H1 (cell line): ENCODE results near the gene IFNG. TPM values are rescaled to one million over a fixed set of nuclear protein-coding genes. Genes with fewer than 3 reads are reported as not detected.

Experiments
- CTCF ChIA-PET: fragments of 300-600 bp; sonication (Branson Sonifier 250); formaldehyde crosslinking; loops from one replicate; lab custom pipeline; 2021; ENCODE audit not compliant: partially characterized antibody; lab: Charles Lee
- POLR2A ChIA-PET: fragments of 300-600 bp; sonication (Branson Sonifier 250); formaldehyde crosslinking; loops from one replicate; lab custom pipeline; 2021; ENCODE audit warnings: inconsistent platforms; ENCODE audit not compliant: partially characterized antibody; lab: Charles Lee
- DNase-seq, 2 experiments: peaks; one replicate each; pipeline versions ENCODE4 v3.0.0 to v3.0.0-alpha.2; 2010 to 2022; ENCODE audit warnings: low spot score in 2 of 2, low read depth in 1 of 2, mixed read lengths in 1 of 2
- FAIRE-seq: peaks from 2 replicates; lab custom pipeline; 2011; peaks lifted over from hg19 to GRCh38; lab: Jason Lieb, UNC
- H2AFZ ChIP-seq: 2 replicates; pipeline ENCODE4 v1.8.1; 2012; ENCODE audit warnings: low read length, inconsistent platforms
- H2AK5ac ChIP-seq: 2 replicates; pipeline ENCODE4 v1.6.1; 2013; ENCODE audit warnings: low read depth, low read length
- H2BK120ac ChIP-seq: replicated peaks from 2 replicates; pipeline ENCODE3; 2013; ENCODE audit warnings: low read depth, low read length, inconsistent platforms
- H2BK12ac ChIP-seq: 2 replicates; pipeline ENCODE4 v1.6.1; 2013; ENCODE audit warnings: low read depth, low read length
- H2BK15ac ChIP-seq: 2 replicates; pipeline ENCODE4 v1.6.1; 2013; ENCODE audit warnings: low read length
- H2BK20ac ChIP-seq: 2 replicates; pipeline ENCODE4 v1.6.1; 2013; ENCODE audit warnings: low read length
- H2BK5ac ChIP-seq: 2 replicates; pipeline ENCODE4 v1.6.1; 2013; ENCODE audit warnings: low read depth, low read length
- H3K14ac ChIP-seq: 2 replicates; pipeline ENCODE4 v1.6.1; 2013; ENCODE audit warnings: inconsistent platforms; ENCODE audit not compliant: insufficient read length
- H3K18ac ChIP-seq: 2 replicates; pipeline ENCODE4 v1.6.1; 2013; ENCODE audit warnings: low read length; ENCODE audit errors: extremely low read depth
- H3K23ac ChIP-seq: 2 replicates; pipeline ENCODE4 v1.6.1; 2013; ENCODE audit warnings: inconsistent platforms; ENCODE audit not compliant: insufficient read length
- H3K23me2 ChIP-seq: 2 replicates; pipeline ENCODE4 v1.6.1; 2013; ENCODE audit warnings: low read depth, low read length
- H3K27ac ChIP-seq: 2 replicates; pipeline ENCODE4 v1.6.1; 2011; ENCODE audit warnings: low read depth, low read length, inconsistent platforms
- H3K27me3 ChIP-seq, 4 experiments: replicated peaks in 1 of 4; 1 replicate in 1 of 4; 2 replicates in 3 of 4; pipeline versions ENCODE4 v1.6.1 to v1.8.1; 2011 to 2013; ENCODE audit warnings: low read length in 3 of 4, mild to moderate bottlenecking in 3 of 4, inconsistent platforms in 2 of 4, mixed read lengths in 2 of 4, moderate library complexity in 1 of 4; ENCODE audit not compliant: control insufficient read depth in 3 of 4, insufficient read depth in 3 of 4; ENCODE audit errors: extremely low read depth in 1 of 4
- H3K36me3 ChIP-seq, 4 experiments: 2 replicates each; pipeline versions ENCODE4 v1.6.1 to v1.8.1; 2011 to 2013; ENCODE audit warnings: mild to moderate bottlenecking in 4 of 4, low read length in 3 of 4, moderate library complexity in 2 of 4, control low read depth in 1 of 4, inconsistent platforms in 1 of 4; ENCODE audit not compliant: insufficient read depth in 4 of 4, control insufficient read depth in 2 of 4
- H3K4ac ChIP-seq: replicated peaks from 2 replicates; pipeline ENCODE3; 2013; ENCODE audit warnings: low read length, low read depth, mixed read lengths, inconsistent platforms; ENCODE audit not compliant: insufficient read length
- H3K4me1 ChIP-seq, 4 experiments: replicated peaks in 1 of 4; 1 replicate in 1 of 4; 2 replicates in 3 of 4; pipeline versions ENCODE4 v1.6.1 to v1.8.1; 2011 to 2013; ENCODE audit warnings: low read length in 3 of 4, inconsistent platforms in 2 of 4, mixed read lengths in 1 of 4; ENCODE audit not compliant: insufficient read depth in 4 of 4, control insufficient read depth in 3 of 4
- H3K4me2 ChIP-seq, 2 experiments: 2 replicates each; pipeline versions ENCODE4 v1.6.1 to v1.8.1; 2011 to 2013; ENCODE audit warnings: low read depth in 2 of 2, low read length in 2 of 2, control low read depth in 1 of 2, inconsistent platforms in 1 of 2, mild to moderate bottlenecking in 1 of 2; ENCODE audit not compliant: insufficient read depth in 1 of 2
- H3K4me3 ChIP-seq, 4 experiments: fragments of 200-600, 300-600 bp in 1 of 4; sonication (generic), shearing (Covaris generic), sonication (Bioruptor Twin) in 1 of 4; 2 replicates each; pipeline versions ENCODE4 v1.5.1 to v1.8.1; 2011 to 2016; ENCODE audit warnings: low read length in 4 of 4, low read depth in 3 of 4, control low read depth in 2 of 4, inconsistent platforms in 2 of 4, mild to moderate bottlenecking in 2 of 4, mixed read lengths in 1 of 4, moderate library complexity in 1 of 4; ENCODE audit not compliant: insufficient read depth in 2 of 4; ENCODE audit errors: extremely low read depth in 1 of 4
- H3K56ac ChIP-seq: replicated peaks from 2 replicates; pipeline ENCODE3; 2013; ENCODE audit warnings: low read depth, mild to moderate bottlenecking, mixed read lengths, low read length, inconsistent platforms; ENCODE audit not compliant: insufficient read length
- H3K79me1 ChIP-seq: 2 replicates; pipeline ENCODE4 v1.6.1; 2013; ENCODE audit warnings: low read depth, low read length, control low read depth
- H3K79me2 ChIP-seq, 2 experiments: 2 replicates each; pipeline versions ENCODE4 v1.6.1 to v1.8.1; 2012 to 2013; ENCODE audit warnings: low read length in 2 of 2, mild to moderate bottlenecking in 2 of 2, inconsistent platforms in 1 of 2; ENCODE audit not compliant: insufficient read depth in 2 of 2, control insufficient read depth in 1 of 2
- H3K9ac ChIP-seq, 4 experiments: replicated peaks in 1 of 4; 1 replicate in 1 of 4; 2 replicates in 3 of 4; pipeline versions ENCODE4 v1.6.1 to v1.8.1; 2011 to 2013; ENCODE audit warnings: low read depth in 3 of 4, low read length in 3 of 4, control low read depth in 2 of 4, mild to moderate bottlenecking in 2 of 4, moderate library complexity in 2 of 4, inconsistent platforms in 1 of 4; ENCODE audit errors: extremely low read depth in 1 of 4
- H3K9me3 ChIP-seq, 2 experiments: 2 replicates each; pipeline versions ENCODE4 v1.6.1 to v1.8.1; 2012 to 2013; ENCODE audit warnings: mild to moderate bottlenecking in 2 of 2, moderate library complexity in 2 of 2, control low read depth in 1 of 2, inconsistent platforms in 1 of 2, low read depth in 1 of 2, low read length in 1 of 2, mixed read lengths in 1 of 2; ENCODE audit not compliant: insufficient read depth in 2 of 2
- H4K20me1 ChIP-seq, 2 experiments: replicated peaks in 1 of 2; 2 replicates each; pipeline versions ENCODE3 to v1.8.1; 2011 to 2013; ENCODE audit warnings: inconsistent platforms in 2 of 2, low read length in 2 of 2, mild to moderate bottlenecking in 1 of 2; ENCODE audit not compliant: insufficient read depth in 2 of 2, control insufficient read depth in 1 of 2
- H4K5ac ChIP-seq: 2 replicates; pipeline ENCODE4 v1.6.1; 2013; ENCODE audit warnings: low read length, low read depth, mixed read lengths, inconsistent platforms; ENCODE audit not compliant: insufficient read length
- H4K8ac ChIP-seq: 2 replicates; pipeline ENCODE4 v1.8.0; 2013; ENCODE audit warnings: mild to moderate bottlenecking, moderate library complexity, low read length, inconsistent platforms; ENCODE audit not compliant: insufficient read depth; ENCODE audit errors: extremely low read depth
- H4K91ac ChIP-seq: replicated peaks from 2 replicates; pipeline ENCODE3; 2013; ENCODE audit warnings: low read length, mixed read lengths, inconsistent platforms; ENCODE audit not compliant: insufficient read length
- SIN3A ChIP-seq, 2 experiments: IDR thresholded peaks in 1 of 2; conservative IDR thresholded peaks in 1 of 2; 2 replicates each; pipeline ENCODE4 v1.6.1; 2011 to 2012; ENCODE audit warnings: low read length in 2 of 2, improper control_type of control experiment in 1 of 2, low read depth in 1 of 2, mild to moderate bottlenecking in 1 of 2
- SIX5 ChIP-seq: IDR thresholded peaks from 2 replicates; pipeline ENCODE4 v1.6.1; 2011; ENCODE audit warnings: mild to moderate bottlenecking, low read depth, low read length
- ZNF274 ChIP-seq: IDR thresholded peaks from 2 replicates; pipeline ENCODE4 v1.7.0; 2012; ENCODE audit warnings: low read length, borderline replicate concordance; ENCODE audit errors: extremely low read depth
- polyA plus RNA-seq, 7 experiments: library from polyadenylated mRNA; depleted of rRNA in 3 of 7; stranded (reverse) in 5 of 7; unstranded in 2 of 7; fragments of >200 nt in 5 of 7; fragments of 200-250 nt in 2 of 7; gene quantifications; 1 replicate in 5 of 7; 2 replicates in 1 of 7; 4 replicates in 1 of 7; pipeline versions ENCODE4 v1.2.1 to v1.2.3, GENCODE V29; 2011 to 2013; ENCODE audit warnings: missing spikeins in 2 of 7, mixed read lengths in 2 of 7
- total RNA-seq: library from RNA; stranded (reverse); fragmentation: NEBNext Ultra II Directional; extraction: Animal tissue kit (Norgen Biotek cat#: 25700); gene quantifications from 2 replicates; pipeline ENCODE4 v1.2.1, GENCODE V29; 2021

Gene IFNG
- total and polyA plus RNA-seq, 2 of the 8 experiments (the other 6 are each of a cell fraction or from before 2014, with no cell fraction given): not detected

GRCh38 chr12:68190301-68190700 is 30.8 kb upstream of the IFNG start:
- Histone ChIP-seq H2BK20ac (no peak overlapping the region), H3K27me3 (no peaks in the 10 kb centered on the region), H4K91ac (no peak overlapping the region), H3K18ac (no peak overlapping the region), H3K56ac (no peak overlapping the region), H2AFZ (no peak overlapping the region), H4K5ac (no peak overlapping the region), H3K79me2 (no peaks in the 10 kb centered on the region), H4K20me1 (no peaks in the 10 kb centered on the region), H3K36me3 (no peaks in the 10 kb centered on the region), H3K9ac (no peak overlapping the region), H3K23me2 (no peaks in the 10 kb centered on the region), H3K23ac (no peak overlapping the region), H3K79me1 (no peaks in the 10 kb centered on the region), H3K27ac (no peak overlapping the region), H2BK15ac (no peak overlapping the region), H2BK12ac (no peak overlapping the region), H2AK5ac (no peak overlapping the region), H2BK5ac (no peak overlapping the region), H3K9me3 (no peaks in the 10 kb centered on the region), H3K4me3 (no peak overlapping the region), H3K4me2 (no peak overlapping the region)
- FAIRE-seq: no peak
- CTCF ChIA-PET: interaction anchor here (1.2 to 2.7 kb wide), 3 partner anchors 10 to 149 kb away, joined by 3 to 8 read pairs (median 3); no protein-coding TSS in a partner anchor
- TF ChIP-seq ZNF274 (no peak), SIX5 (no peak), SIN3A (conservative IDR thresholded peaks at IDR 0.05 in 1 of 2, IDR thresholded peaks at IDR 0.05 in 1 of 2; ENCODE audit: low read depth in 1 of 2, low read length in 2 of 2) (no peak)
- TF ChIP-seq, all 59 proteins: peak for 0
- H3K4me1 ChIP-seq: no peaks in the 10 kb centered on the region
- no peak overlapping the region for H3K14ac ChIP-seq
- POLR2A ChIA-PET: no interaction called here
- no peak overlapping the region for H2BK120ac ChIP-seq
- H4K8ac ChIP-seq: no peak overlapping the region
- H3K4ac ChIP-seq: no peak overlapping the region
- no peak for DNase-seq
